Hepatocyte (in vitro differentiated cells): ENCODE data around the gene PSEN1. TPM values are rescaled to one million over a fixed set of nuclear protein-coding genes. Genes with fewer than 3 reads are reported as not detected.

Source experiments
- DNase-seq: peaks from one replicate; pipeline ENCODE4 v3.0.0-alpha.2; 2016; ENCODE audit warnings: low spot score
- H2AFZ ChIP-seq: fragments of 200-600 bp; sonication (generic); 2 replicates; pipeline ENCODE4 v1.6.0; 2016; ENCODE audit warnings: antibody characterized with exemption, mild to moderate bottlenecking
- H3K27ac ChIP-seq: fragments of 200-600 bp; sonication (generic); 2 replicates; pipeline ENCODE4 v1.5.1; 2016; ENCODE audit warnings: mild to moderate bottlenecking
- H3K27me3 ChIP-seq: fragments of 200-600 bp; sonication (generic); 2 replicates; pipeline ENCODE4 v1.6.1; 2016
- H3K36me3 ChIP-seq: fragments of 200-600 bp; sonication (generic); replicated peaks from 2 replicates; pipeline ENCODE4 v1.5.1; 2016; ENCODE audit warnings: low read depth; ENCODE audit not compliant: insufficient read depth
- H3K4me1 ChIP-seq: fragments of 200-600 bp; sonication (generic); 2 replicates; pipeline ENCODE4 v1.5.1; 2016; ENCODE audit warnings: mild to moderate bottlenecking, moderate library complexity; ENCODE audit not compliant: insufficient read depth
- H3K4me2 ChIP-seq: fragments of 200-600 bp; sonication (generic); 2 replicates; pipeline ENCODE4 v1.6.0; 2016
- H3K4me3 ChIP-seq: fragments of 200-600 bp; sonication (generic); 2 replicates; pipeline ENCODE4 v1.5.1; 2016; ENCODE audit warnings: mild to moderate bottlenecking
- H3K79me2 ChIP-seq: fragments of 200-600 bp; sonication (generic); 2 replicates; pipeline ENCODE4 v1.6.0; 2017; ENCODE audit warnings: mild to moderate bottlenecking
- H3K9me2 ChIP-seq: fragments of 200-600 bp; sonication (generic); replicated peaks from 2 replicates; pipeline ENCODE4 v1.6.0; 2017; ENCODE audit warnings: mild to moderate bottlenecking; ENCODE audit not compliant: insufficient read depth
- H3K9me3 ChIP-seq: fragments of 200-600 bp; sonication (generic); 2 replicates; pipeline ENCODE4 v1.5.1; 2016; ENCODE audit warnings: low read depth, mild to moderate bottlenecking
- H4K20me1 ChIP-seq: fragments of 200-600 bp; sonication (generic); 2 replicates; pipeline ENCODE4 v1.6.0; 2016; ENCODE audit warnings: mild to moderate bottlenecking; ENCODE audit not compliant: insufficient read depth, poor library complexity, severe bottlenecking
- EZH2 ChIP-seq: fragments of 200-600 bp; sonication (generic); IDR thresholded peaks from 2 replicates; pipeline ENCODE4 v1.6.1; 2016; ENCODE audit warnings: antibody characterized with exemption, mild to moderate bottlenecking, borderline replicate concordance
- EZH2phosphoT487 ChIP-seq: fragments of 200-600 bp; sonication (generic); IDR thresholded peaks from one replicate; pipeline ENCODE4 v1.6.1; 2018; ENCODE audit warnings: antibody characterized with exemption, mild to moderate bottlenecking, low read depth, moderate library complexity; ENCODE audit not compliant: unreplicated experiment, severe bottlenecking
- WGBS: methylation state at CpG from one replicate; pipeline ENCODE4 v1.1.6; 2016; ENCODE audit warnings: low lambda C conversion rate; ENCODE audit errors: missing lambda C conversion rate; 5-methylcytosine and 5-hydroxymethylcytosine counted together
- polyA plus RNA-seq: library from polyadenylated mRNA; unstranded; fragments of >200 nt; fragmentation: Nextera tagmentation; extraction: Ambion mirVana; gene quantifications from 2 replicates; pipeline ENCODE4 v1.2.1, GENCODE V29; 2016
- total RNA-seq: library from RNA; depleted of rRNA; stranded (reverse); fragments of >200 nt; gene quantifications from 2 replicates; pipeline ENCODE4 v1.2.3, GENCODE V29; 2014
- TF ChIP-seq, protein P1 (sequence below): fragments of 200-600 bp; sonication (generic); IDR thresholded peaks from 2 replicates; pipeline ENCODE4 v1.5.1; 2016; ENCODE audit warnings: antibody characterized with exemption, mild to moderate bottlenecking; ENCODE audit not compliant: poor library complexity

PSEN1 gene
- total and polyA plus RNA-seq, 2 experiments from 2014 or later: 65.6 to 71.6 TPM

DNA sequence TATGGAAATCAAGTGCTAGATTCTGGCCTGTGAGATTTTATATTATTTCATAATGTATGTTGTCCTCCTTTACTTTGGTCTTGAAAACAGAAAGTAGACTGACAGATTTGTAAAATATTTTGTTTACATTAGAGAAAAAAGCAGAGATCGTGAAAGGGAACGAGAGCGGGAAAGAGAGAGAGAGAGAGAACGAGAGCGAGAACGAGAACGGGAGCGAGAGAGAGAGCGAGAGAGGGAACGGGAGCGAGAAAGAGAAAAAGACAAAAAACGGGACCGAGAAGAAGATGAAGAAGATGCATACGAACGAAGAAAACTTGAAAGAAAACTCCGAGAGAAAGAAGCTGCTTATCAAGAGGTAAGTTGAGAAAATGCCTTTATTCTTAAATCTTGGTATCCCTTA lies 30.6 kb upstream of the PSEN1 start:
- Histone ChIP-seq H3K79me2 (no peaks in the 10 kb centered on the region), H3K4me3 (no peak overlapping the region), H3K9me2 (no peaks in the 10 kb centered on the region), H2AFZ (no peak overlapping the region), H3K36me3 (no peaks in the 10 kb centered on the region), H3K27ac (no peak overlapping the region), H4K20me1 (no peaks in the 10 kb centered on the region), H3K4me1 (no peaks in the 10 kb centered on the region), H3K4me2 (no peak overlapping the region), H3K9me3 (no peaks in the 10 kb centered on the region), H3K27me3 (no peaks in the 10 kb centered on the region)
- WGBS: 98% methylated on average over 16 of the region's 16 CpGs
- TF ChIP-seq EZH2 (no peak), EZH2phosphoT487 (no peak)
- TF ChIP-seq, protein P1, sequence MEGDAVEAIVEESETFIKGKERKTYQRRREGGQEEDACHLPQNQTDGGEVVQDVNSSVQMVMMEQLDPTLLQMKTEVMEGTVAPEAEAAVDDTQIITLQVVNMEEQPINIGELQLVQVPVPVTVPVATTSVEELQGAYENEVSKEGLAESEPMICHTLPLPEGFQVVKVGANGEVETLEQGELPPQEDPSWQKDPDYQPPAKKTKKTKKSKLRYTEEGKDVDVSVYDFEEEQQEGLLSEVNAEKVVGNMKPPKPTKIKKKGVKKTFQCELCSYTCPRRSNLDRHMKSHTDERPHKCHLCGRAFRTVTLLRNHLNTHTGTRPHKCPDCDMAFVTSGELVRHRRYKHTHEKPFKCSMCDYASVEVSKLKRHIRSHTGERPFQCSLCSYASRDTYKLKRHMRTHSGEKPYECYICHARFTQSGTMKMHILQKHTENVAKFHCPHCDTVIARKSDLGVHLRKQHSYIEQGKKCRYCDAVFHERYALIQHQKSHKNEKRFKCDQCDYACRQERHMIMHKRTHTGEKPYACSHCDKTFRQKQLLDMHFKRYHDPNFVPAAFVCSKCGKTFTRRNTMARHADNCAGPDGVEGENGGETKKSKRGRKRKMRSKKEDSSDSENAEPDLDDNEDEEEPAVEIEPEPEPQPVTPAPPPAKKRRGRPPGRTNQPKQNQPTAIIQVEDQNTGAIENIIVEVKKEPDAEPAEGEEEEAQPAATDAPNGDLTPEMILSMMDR: no peak
- DNase-seq: no peak

DNA sequence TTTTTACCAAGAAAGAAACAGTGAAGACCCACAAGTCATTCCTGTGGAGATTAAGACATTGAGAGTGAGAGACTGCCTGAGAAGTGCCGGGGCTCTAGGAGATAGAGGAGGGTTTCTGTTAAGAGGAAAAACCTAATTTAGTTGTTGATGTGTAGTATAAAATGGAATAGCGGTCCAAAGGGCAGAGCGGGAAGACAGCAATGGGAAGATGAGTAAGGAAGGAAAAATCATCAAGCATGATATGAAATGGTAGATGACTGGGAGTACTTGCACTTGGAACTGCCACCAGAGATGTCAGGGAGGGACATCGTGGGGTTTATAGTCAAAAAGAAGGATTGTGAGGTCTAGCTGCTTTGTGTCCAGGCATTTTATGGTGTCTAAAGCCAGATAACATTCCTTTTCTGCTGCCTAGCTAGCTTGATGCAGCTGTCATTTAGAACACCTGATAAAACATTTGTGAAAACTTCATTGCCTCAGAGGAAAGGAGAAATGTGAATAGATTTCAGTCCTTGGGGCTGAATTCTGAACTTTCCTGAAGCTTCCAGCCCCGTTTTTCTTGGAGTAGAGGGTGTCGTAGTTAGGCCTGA lies 20.1 kb upstream of the PSEN1 start:
- Histone ChIP-seq H3K4me2 (no peak overlapping the region), H3K9me3 (no peaks in the 10 kb centered on the region), H3K4me3 (no peak overlapping the region), H3K79me2 (peaks cover 32% of the 10 kb centered on the region), H4K20me1 (peaks cover 2% of the 10 kb centered on the region), H3K4me1 (no peaks in the 10 kb centered on the region), H3K27me3 (no peaks in the 10 kb centered on the region), H3K9me2 (no peaks in the 10 kb centered on the region), H2AFZ (no peak overlapping the region), H3K27ac (peak overlapping the region; percentile 4), H3K36me3 (no peaks in the 10 kb centered on the region)
- WGBS: 85% methylated on average over 6 of the region's 6 CpGs
- DNase-seq: no peak
- TF ChIP-seq, protein P1: no peak
- TF ChIP-seq EZH2: no peak
- no peak for TF ChIP-seq EZH2phosphoT487

DNA sequence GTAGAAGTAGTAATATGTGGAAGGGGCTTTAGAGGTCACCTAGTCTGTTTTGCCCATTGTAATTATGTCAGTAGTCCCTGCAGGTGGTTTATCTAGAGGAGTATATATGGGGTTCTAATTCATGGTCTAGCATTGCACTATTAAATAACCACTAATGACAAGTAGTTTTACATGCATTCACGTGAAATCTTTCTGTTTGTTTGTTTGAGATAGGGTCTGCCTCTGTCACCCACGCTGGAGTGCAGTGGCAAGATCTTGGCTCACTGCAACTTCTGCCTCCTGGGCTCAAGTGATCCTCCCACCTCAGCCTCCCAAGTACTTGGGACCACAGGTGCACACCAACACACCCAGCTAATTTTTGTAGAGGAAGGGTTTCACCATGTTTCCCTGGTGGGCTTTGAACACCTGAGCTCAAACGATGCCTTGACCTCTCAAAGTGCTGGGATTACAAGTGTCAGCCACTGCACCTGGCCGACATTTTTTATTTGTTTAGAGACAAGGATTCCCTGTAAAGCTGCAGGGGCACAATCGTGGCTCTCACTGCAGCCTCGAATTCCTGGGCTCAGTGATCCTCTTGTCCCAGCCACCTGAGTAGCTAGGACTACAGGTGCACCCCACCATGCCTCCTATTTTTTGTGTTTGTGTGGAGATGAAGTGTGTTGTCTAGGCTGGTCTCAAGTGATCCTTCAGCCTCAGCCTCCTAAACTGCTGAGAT lies 12.0 kb upstream of the PSEN1 start:
- Histone ChIP-seq H3K36me3 (no peaks in the 10 kb centered on the region), H3K9me2 (no peaks in the 10 kb centered on the region)
- WGBS: 70% methylated on average over 6 of the region's 6 CpGs

More for the DNA sequence above, 12.0 kb upstream of the PSEN1 start:
- Histone ChIP-seq H3K9me3 (no peaks in the 10 kb centered on the region), H3K79me2 (peaks cover 4% of the 10 kb centered on the region), H2AFZ (no peak overlapping the region), H3K27me3 (no peaks in the 10 kb centered on the region), H3K4me1 (no peaks in the 10 kb centered on the region), H3K4me2 (no peak overlapping the region), H4K20me1 (no peaks in the 10 kb centered on the region), H3K27ac (peak overlapping the region; percentile 16), H3K4me3 (no peak overlapping the region)
- DNase-seq: no peak
- TF ChIP-seq EZH2: no peak
- no peak for TF ChIP-seq EZH2phosphoT487
- TF ChIP-seq, protein P1: no peak
